H4 (cell line): ENCODE measurements around the gene PRDM15. TPM values are rescaled to one million over a fixed set of nuclear protein-coding genes. Genes with fewer than 3 reads are reported as not detected.

Experiments
- total RNA-seq: library from RNA; depleted of rRNA; stranded (reverse); fragments of >200 nt; shearing (Covaris generic); gene quantifications from 2 replicates; pipeline ENCODE4 v1.2.3, GENCODE V29; 2014; rRNA removed

PRDM15 gene
- total RNA-seq, 1 experiment from 2014 or later, result 2.4 TPM

Other genes with a start within 250 kb of the PRDM15 start
- gene RIPK4, start 112.3 kb downstream of the PRDM15 start, total RNA-seq, result 16.5 and 19.8 TPM in 2 replicates
- gene C2CD2, start 74.7 kb upstream of the PRDM15 start, total RNA-seq, result 15.7 and 17.2 TPM in 2 replicates
- 12.8 and 16.0 TPM in 2 replicates for gene ZBTB21, start 131.0 kb upstream of the PRDM15 start, total RNA-seq
- gene UMODL1, start 192.0 kb upstream of the PRDM15 start, total RNA-seq, result not detected in 2 replicates